Esophagus (tissue), 2 donors: Measurements from ENCODE around the gene RAB11B. TPM values are rescaled to one million over a fixed set of nuclear protein-coding genes. Genes with fewer than 3 reads are reported as not detected.
"Not testable (repeated sequence)": the region's sequence is repeated elsewhere in the genome, so short reads cannot be mapped to it uniquely, and the experiment has no call there.

ENCODE experiments used
- H3K27ac ChIP-seq, 2 donors: one replicate each; pipeline ENCODE4 v1.5.1; 2013; ENCODE audit warnings: low read depth in 2 of 2, mild to moderate bottlenecking in 2 of 2, inconsistent platforms in 1 of 2, low read length in 1 of 2, moderate library complexity in 1 of 2
- H3K27me3 ChIP-seq, 2 donors: one replicate each; pipeline ENCODE4 v1.6.1; 2013; ENCODE audit warnings: low read length in 2 of 2, control low read depth in 1 of 2, mild to moderate bottlenecking in 1 of 2; ENCODE audit not compliant: insufficient read depth in 2 of 2, control insufficient read depth in 1 of 2
- H3K36me3 ChIP-seq, 2 donors: one replicate each; pipeline ENCODE4 v1.6.1; 2013; ENCODE audit warnings: low read length in 1 of 2; ENCODE audit not compliant: control insufficient read depth in 2 of 2, insufficient read depth in 2 of 2
- H3K4me1 ChIP-seq, 2 donors: one replicate each; pipeline ENCODE4 v1.6.1; 2013; ENCODE audit warnings: low read length in 1 of 2; ENCODE audit not compliant: control insufficient read depth in 2 of 2, insufficient read depth in 2 of 2
- H3K4me3 ChIP-seq, 2 donors: one replicate each; pipeline ENCODE4 v1.5.1; 2013; ENCODE audit warnings: low read length in 2 of 2, mild to moderate bottlenecking in 2 of 2, low read depth in 1 of 2, moderate library complexity in 1 of 2
- H3K9me3 ChIP-seq, 2 donors: one replicate each; pipeline ENCODE4 v1.6.1; 2013; ENCODE audit warnings: mild to moderate bottlenecking in 2 of 2, low read depth in 1 of 2, low read length in 1 of 2, moderate library complexity in 1 of 2; ENCODE audit not compliant: control insufficient read depth in 2 of 2, insufficient read depth in 1 of 2
- WGBS, 2 donors: extraction: QIAGEN DNeasy Blood & Tissue Kit; methylation state at CpG; one replicate each; pipeline ENCODE4 v1.1.7; 2013; 5-methylcytosine and 5-hydroxymethylcytosine counted together
- polyA plus RNA-seq, 2 donors: library from polyadenylated mRNA; stranded (reverse); fragments of 200-250 nt; gene quantifications; one replicate each; pipeline ENCODE4 v1.2.3, GENCODE V29; 2013
- donor health status: healthy with polysubstance abuse.
- donor health status: Bipolar disorder and iron deficiency.

The RAB11B gene
- 10 to 100 TPM; 60.8 to 75.3 TPM for polyA plus RNA-seq

DNA sequence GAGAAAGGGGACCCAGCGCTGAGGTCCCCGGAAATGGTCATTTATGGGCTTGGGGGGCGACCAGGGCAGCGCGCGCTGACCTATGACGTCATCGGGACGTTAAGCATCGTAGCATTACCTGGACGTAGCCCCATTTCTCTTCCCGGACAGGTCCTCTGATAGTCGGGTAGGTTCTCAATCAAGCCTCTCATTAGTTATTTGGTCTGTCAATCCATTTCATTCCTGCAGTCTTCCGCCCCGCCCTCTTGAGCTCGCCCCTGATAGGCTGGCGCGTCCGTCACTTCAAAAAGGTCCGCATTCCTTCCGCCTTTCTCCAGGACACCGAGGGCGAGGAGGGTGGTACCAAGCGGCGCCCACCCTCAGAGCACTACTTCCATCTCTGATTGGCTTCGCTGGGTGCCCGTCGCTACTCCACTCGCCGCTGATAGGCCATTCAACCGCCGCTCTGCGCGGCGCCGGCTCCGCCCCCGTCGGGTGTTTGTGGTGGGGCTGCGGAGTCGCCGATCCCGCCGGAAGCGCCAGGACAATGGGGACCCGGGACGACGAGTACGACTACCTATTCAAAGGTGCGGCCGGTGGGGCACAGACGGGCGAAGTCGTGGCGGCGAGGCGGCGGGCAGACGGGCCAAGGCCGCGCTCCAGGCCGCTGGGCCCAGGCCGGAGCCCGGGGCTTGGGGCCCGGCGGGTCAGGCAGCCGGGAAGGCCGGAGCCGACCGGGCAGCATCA, at the start of gene RAB11B:
Gene RAB11B (plus strand): TSS at position 470 of the 726 bp plus-strand sequence. CDS start 57 bp downstream, at position 527.
- 0 to 1% methylated on average over 69 to 70 of the region's 70 CpGs for WGBS, 2 donors
- Histone ChIP-seq H3K4me3 (peak within 1 kb of the TSS; percentile 69 to 98), H3K4me1 (peaks cover 3 to 23% of the 10 kb centered on the region in 2 donors), H3K27ac (peak within 1 kb of the TSS; percentile 99 to 100), H3K9me3 (no peaks in the 10 kb centered on the region), H3K27me3 (no peaks in the 10 kb centered on the region), H3K36me3 (peaks cover 0 to 2% of the 10 kb centered on the region in 2 donors)

DNA sequence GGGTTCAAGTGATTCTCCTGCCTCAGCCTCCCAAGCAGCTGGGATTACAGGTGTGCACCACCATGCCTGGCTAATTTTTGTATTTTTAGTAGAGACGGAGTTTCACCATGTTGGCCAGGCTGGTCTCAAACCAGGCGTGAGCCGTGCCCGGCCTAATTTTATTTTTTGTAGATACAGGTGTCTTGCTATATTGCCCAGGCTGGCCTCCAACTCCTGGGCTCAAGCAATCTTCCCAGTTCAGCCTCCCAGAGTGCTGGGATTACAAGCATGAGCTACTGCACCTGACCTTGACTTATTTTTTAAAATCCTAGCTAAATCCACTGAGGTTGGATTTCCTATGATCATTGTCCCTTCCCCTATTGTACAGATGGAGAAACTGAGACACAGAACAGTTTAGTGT, 48.7 kb upstream of the RAB11B start:
- not testable (repeated sequence) for H3K4me3 ChIP-seq, H3K27ac ChIP-seq, H3K27me3 ChIP-seq, H3K36me3 ChIP-seq, H3K9me3 ChIP-seq
- 95 to 97% methylated on average over 4 of the region's 4 CpGs for WGBS, 2 donors
- peaks cover 2 to 10% of the 10 kb centered on the region in 2 donors for H3K4me1 ChIP-seq

DNA sequence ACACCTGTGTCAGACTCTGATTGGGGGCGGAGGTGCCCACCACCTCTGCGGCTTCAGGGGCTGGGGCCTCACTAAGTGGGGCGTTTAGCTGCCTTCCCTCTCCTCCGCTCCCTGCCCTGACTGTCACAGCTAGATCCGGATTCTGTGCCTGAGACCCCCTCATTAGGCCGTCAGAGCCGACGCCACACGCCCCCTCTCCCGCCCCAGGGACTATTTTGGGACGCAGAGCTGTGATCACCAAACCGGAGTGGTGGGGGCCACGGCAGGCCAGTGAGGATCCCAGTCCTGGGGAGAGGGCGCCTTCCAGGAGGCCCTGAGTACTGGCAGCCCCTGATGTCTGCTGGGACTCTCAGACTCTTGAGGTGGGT, 47.9 kb upstream of the RAB11B start:
- 34 to 39% methylated on average over 14 of the region's 14 CpGs for WGBS, 2 donors
- peaks cover 0 to 4% of the 10 kb centered on the region in 2 donors for H3K27me3 ChIP-seq
- peaks cover 2 to 10% of the 10 kb centered on the region in 2 donors for H3K4me1 ChIP-seq
- H3K4me3 ChIP-seq: peak overlapping the region in 1 of 2 donors; percentile 18
- no peaks in the 10 kb centered on the region for H3K36me3 ChIP-seq
- peak overlapping the region; percentile 12 to 37 for H3K27ac ChIP-seq
- no peaks in the 10 kb centered on the region for H3K9me3 ChIP-seq

DNA sequence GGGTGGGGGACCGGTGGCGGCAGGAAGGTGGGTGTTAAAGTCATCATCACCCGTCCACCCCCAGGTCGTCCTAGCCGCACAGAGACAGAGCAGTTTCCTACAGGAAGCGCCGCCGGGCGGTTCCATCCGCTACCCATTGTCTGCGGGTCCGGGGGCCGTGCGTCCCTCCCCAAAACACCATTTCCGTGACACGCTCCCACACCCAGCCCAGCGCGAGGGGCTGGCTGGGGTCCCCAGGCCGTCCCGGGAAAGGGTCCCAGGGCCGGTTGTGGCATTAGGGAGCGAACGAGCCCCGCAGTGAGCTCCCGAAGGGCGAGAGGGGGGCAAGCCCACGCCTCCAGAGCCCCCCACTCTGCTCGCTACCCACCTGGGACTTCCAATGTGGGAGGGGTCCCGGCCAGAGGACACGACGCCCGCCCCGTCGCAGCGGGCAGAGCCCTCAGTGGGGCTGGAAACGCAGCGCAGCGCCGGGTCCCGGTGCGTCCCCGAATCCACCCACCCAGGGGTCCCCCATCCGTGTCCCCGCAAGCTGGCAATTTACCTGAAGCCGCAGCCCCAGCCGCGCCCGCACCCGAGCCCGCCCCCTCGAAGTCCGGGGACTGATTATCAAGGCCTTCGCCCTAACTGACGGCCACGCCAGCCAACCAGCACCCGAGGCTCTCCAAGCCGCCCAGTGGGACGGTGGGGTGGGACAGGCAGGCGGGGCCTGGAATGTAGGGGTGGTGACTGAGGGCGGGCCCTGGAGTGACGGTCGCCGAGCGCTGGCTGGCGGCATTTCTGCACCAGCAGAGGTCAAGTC, 47.3 kb upstream of the RAB11B start, which contains the start of gene KANK3:
Gene KANK3 (minus strand): TSS at position 579 of the 799 bp plus-strand sequence. CDS start 5,434 bp downstream, outside the sequence.
- WGBS, 2 donors: 4 to 5% methylated on average over 59 to 65 of the region's 65 CpGs
- no peaks in the 10 kb centered on the region for H3K9me3 ChIP-seq
- peaks cover 0 to 10% of the 10 kb centered on the region in 2 donors for H3K4me1 ChIP-seq
- peak within 1 kb of the TSS; percentile 67 to 75 for H3K27ac ChIP-seq
- H3K36me3 ChIP-seq: no peaks in the 10 kb centered on the region
- H3K4me3 ChIP-seq: peak within 1 kb of the TSS; percentile 38 to 61
- peaks cover 0 to 4% of the 10 kb centered on the region in 2 donors for H3K27me3 ChIP-seq

DNA sequence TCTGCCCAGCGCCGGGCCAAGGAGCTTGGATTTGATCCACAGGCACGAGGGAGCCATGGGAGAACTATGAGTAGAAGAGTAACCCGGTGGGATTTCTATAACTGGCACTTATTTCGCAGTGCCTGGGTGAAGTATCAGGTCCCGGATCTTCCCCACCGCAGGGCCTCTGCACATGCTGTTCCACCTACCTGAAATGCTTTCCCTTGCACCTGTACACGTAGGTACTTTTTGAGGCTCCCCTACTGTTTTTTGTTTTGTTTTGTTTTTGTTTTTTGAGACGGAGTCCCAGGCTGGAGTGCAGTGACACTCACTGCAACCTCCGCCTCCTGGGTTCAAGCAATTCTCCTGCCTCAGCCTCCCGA, 46.7 kb upstream of the RAB11B start:
- peaks cover 0 to 4% of the 10 kb centered on the region in 2 donors for H3K27me3 ChIP-seq

DNA sequence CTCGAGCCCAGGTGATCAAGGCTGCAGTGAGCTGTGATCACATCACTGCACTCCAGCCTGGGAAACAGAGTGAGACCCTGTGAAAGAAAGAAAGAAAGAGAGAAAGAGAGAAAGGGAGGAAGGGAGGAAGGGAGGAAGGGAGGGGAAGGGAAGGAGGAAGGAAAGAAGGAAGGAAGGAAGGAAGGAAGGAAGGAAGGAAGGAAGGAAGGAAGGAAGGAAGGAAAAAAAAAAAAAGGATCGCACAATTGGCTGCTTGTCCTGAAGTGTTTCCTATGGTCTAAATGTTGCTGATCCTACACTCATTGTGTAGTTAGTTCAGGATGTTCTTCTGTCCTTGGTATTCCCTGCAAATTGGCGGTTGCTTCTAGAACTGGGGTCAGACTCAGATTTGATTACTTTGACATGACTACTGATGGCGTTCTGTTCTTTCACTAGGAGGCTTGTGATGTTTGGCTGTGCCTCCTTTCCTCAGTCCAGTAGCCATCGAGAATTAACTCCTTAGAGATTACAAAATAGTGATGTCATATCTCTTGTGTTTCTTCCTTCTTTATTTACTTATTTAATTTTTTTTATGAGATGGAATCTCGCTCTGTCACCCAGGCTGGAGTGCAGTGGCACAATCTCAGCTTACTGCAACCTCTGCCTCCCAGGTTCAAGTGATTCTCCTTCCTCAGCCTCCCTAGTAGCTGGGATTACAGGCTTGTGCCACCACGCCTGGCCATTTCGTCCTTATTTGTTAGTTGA, 40.4 kb upstream of the RAB11B start:
- H3K9me3 ChIP-seq, H3K36me3 ChIP-seq, H3K27ac ChIP-seq, H3K27me3 ChIP-seq, H3K4me3 ChIP-seq, H3K4me1 ChIP-seq: not testable (repeated sequence)
- WGBS, 2 donors: 70 to 71% methylated on average over 8 of the region's 8 CpGs

More for the DNA sequence above, 46.7 kb upstream of the RAB11B start:
- H3K9me3 ChIP-seq: no peaks in the 10 kb centered on the region
- peaks cover 0 to 10% of the 10 kb centered on the region in 2 donors for H3K4me1 ChIP-seq
- no peaks in the 10 kb centered on the region for H3K36me3 ChIP-seq
- H3K4me3 ChIP-seq: peak overlapping the region; percentile 38 to 61
- 38 to 40% methylated on average over 11 of the region's 11 CpGs for WGBS, 2 donors
- H3K27ac ChIP-seq: no peak overlapping the region

DNA sequence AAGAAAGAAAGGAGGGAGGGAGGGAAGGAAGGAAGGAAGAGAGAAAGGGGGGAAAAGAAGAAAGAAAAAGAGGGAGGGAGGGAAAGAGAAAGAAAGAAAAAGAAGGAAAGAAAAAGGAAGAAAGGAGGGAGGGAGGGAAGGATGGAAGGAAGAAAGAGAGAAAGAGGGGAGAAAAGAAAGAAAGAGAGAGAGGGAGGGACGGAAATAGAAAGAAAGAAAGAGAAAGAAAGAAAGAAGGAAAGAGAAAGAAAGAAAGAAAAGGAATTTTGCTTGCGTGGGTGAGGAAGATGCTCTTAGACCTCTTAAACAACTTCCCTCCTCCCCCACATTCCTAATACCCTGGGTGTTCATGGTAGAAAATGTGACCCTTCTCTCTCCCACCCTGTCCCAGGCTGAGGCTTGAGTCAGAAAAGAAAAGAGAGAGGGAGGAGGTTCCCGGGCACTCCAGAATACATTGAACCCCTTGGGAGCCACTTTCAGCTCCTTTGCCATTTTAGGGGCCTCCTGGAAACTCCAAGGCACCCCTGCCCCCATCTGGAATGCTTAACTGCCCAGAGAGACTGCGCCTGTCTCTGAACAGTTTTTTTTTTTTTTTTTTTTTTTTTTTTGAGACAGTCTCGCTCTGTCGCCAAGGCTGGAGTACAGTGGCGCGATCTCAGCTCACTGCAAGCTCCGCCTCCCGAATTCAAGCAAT, 37.9 kb upstream of the RAB11B start:
- 25 to 38% methylated on average over 10 of the region's 10 CpGs for WGBS, 2 donors
- Histone ChIP-seq H3K9me3 (peaks cover 0 to 3% of the 10 kb centered on the region in 2 donors), H3K4me3 (no peak overlapping the region), H3K36me3 (no peaks in the 10 kb centered on the region), H3K27ac (no peak overlapping the region), H3K4me1 (no peaks in the 10 kb centered on the region), H3K27me3 (no peaks in the 10 kb centered on the region)

DNA sequence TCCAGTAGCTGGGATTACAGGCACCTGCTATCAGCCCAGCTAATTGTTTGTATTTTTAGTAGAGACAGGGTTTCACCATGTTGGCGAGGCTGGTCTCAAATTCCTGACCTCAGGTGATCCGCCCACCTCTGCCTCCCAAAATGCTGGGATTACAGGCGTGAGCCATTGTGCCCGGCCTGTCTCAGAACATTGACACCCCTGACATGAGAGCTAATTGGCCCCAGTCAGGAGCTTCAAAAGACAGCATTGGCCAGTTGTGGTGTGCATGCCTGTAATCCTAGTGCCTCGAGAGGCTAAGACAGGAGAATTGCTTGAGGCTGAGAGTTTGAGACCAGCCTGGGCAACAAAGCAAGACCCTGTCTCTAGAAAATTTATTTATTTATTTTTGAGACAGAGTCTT, 37.3 kb upstream of the RAB11B start:
- H3K4me1 ChIP-seq, H3K27ac ChIP-seq, H3K27me3 ChIP-seq, H3K4me3 ChIP-seq, H3K36me3 ChIP-seq, H3K9me3 ChIP-seq: not testable (repeated sequence)
- 41 to 43% methylated on average over 5 of the region's 5 CpGs for WGBS, 2 donors
